Measurements from ENCODE around the gene HTR4.
"Not testable (repeated sequence)": the region's sequence is repeated elsewhere in the genome, so short reads cannot be mapped to it uniquely, and the experiment has no call there.

HTR4 gene

DNA sequence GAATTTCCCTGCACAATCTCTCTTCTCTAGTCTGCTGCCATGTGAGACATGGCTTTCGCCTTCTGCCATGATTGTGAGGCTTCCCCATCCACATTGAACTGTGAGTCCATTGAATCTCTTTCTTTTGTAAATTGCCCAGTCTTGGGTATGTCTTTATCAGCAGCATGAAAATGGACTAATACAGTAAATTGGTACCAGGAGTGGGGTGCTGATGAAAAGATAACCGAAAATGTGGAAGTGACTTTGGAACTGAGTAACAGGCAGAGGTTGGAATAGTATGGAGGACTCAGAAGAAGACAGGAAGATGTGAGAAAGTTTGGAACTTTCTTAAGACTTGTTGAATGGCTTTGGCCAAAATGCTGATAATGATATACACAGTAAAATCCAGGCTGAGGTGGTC is 124.9 kb downstream of the HTR4 start:
- not testable (repeated sequence) for DNase-seq (ENCODE audit: low read depth)

DNA sequence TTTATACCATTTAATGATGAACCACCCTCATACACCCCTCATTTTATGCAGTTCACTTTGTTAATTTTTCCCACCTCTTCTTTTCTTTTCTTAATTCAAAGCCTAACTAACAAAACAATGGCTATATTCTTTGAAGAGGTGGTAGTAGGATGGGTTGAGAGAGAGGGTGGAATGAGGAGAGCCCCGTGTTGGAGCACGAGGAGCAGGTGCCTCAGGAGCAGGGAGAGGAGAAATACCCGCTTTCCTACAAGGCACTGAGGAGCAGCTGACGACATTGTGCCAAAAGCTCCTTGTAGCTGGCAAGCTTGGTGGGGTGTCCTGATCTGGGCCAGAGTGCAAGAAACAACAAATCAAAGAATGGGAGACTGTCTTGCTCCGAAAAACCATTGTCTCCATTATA is 129.6 kb downstream of the HTR4 start:
- DNase-seq (ENCODE audit: low read depth): no peak

GRCh38 chr5:148523139-148523538 is 131.2 kb downstream of the HTR4 start:
- no peak for DNase-seq (ENCODE audit: low read depth)

DNA sequence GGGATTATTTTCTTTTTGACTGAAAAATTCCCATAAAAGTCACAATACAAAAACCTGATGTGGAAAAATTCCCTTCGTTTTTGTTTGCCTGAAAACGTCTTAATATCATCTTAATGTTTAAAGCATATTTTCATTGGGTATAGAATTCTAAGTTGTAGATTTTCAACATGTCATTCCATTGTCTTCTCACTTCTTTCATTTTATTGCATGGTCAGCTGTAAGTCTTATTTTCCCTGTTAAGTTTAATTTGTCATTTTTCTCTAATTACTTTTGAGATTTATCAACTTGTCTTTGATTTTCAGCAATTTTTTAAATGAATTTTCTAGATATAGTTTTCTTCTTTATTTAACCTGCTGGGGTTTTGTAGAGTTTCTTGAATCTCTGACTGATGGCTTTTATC is 138.9 kb downstream of the HTR4 start:
- no peak for DNase-seq (ENCODE audit: low read depth)

DNA sequence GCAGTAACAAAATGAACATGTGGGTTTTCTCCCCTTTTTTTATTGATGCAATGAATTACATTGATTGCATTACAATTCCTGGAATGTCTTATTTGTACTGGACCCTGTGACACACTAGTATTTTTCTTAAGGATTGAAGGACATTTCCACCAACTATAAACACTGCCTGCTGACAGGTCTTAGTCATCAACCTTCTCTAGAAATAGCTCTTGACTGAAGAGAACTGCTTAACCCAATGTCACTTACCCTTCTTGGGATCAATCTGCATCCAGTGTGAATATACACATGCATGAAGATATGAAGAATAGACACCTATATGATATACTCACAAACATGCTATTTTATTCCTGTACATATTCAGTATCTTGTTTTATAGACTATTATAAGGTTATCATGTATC is 140.0 kb downstream of the HTR4 start:
- DNase-seq (ENCODE audit: low read depth): no peak

DNA sequence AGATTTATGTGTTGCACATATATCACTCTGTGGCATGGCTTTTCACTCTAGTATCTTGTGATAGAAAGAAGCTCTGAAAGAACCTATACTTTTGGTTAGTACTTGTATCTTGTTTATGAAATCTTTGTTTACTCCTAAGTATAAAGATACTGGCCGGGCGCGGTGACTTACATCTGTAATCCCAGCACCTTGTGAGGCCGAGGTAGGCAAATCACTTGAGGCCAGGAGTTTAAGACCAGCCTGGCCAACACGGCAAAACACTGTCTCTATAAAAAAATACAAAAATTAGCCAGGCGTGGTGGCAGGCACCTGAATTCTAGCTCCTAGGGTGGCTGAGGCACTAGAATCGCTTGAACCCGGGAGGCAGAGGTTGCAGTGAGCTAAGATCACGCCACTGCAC is 141.8 kb downstream of the HTR4 start:
- DNase-seq (ENCODE audit: low read depth): no peak

DNA sequence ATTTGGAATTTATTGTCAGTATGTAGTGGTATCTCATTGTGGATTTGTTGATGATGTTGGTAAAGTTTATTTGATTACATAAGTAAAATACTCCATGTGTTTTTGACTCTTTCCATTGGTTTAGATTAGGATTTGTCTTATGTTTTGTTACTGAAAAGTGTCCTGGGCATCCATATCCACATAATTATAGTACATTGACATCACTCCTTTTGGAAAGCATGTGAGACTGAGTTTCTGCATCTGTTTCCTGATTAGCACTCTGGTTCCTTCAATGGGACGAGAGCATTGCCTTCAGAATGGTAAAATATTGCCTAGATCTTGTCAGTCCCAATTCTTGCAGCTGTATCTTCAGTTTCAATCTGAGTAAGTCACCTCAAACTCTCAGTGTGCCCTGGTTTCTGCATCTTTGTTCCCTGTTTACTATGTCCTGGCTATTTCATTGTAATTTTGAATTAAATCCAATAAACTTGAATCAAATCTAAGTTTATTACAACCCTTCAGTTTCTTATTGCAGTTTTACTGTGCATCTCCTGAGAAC is 142.4 kb downstream of the HTR4 start:
- DNase-seq (ENCODE audit: low read depth): no peak

DNA sequence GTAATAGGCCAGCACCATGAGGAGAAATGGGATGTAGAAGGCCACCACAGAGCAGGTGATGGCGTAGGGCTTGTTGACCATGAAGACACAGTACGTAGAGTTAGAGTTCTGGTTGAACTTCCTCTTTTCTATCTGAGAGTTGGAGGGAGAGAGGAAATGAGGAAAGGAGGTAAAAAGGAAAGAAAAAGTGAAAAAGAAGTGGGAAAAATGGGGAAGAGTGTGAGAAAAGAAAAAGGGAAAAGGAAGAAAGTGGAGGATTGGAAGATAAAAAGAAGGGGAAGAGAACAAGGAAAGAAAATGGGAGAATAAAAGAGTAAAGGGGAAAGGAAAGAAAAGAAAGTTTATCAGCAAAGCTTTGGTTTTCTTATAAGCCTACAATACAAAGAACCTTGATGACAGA is 144.4 kb downstream of the HTR4 start:
- DNase-seq (ENCODE audit: low read depth): no peak

DNA sequence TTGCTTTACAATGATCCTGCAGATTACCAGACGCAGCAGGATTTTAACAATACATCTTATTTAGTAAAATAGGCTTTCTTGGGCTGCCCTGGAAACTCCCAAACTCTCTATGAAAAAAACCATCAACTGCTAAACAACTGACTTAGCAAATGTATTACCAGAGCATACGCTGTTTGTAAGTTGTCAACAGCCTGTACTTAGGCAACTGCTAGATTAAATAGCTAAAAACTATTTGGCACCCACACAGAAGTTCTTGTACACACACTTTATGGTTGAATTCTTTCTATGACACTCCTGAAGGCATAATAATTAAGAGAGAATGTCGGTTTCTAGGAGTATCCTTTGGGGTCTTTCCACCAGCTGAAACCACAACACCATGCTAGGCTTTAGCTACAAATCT is 146.7 kb downstream of the HTR4 start:
- no peak for DNase-seq (ENCODE audit: low read depth)

- no peak for DNase-seq (ENCODE audit: low read depth)
These were observed 154.9 kb downstream of the HTR4 start for GRCh38 chr5:148499452-148499851.

GRCh38 chr5:148497757-148498156 is 156.6 kb downstream of the HTR4 start:
- no peak for DNase-seq (ENCODE audit: low read depth)

GRCh38 chr5:148492351-148492750 is 162.0 kb downstream of the HTR4 start:
- DNase-seq (ENCODE audit: low read depth): no peak

DNA sequence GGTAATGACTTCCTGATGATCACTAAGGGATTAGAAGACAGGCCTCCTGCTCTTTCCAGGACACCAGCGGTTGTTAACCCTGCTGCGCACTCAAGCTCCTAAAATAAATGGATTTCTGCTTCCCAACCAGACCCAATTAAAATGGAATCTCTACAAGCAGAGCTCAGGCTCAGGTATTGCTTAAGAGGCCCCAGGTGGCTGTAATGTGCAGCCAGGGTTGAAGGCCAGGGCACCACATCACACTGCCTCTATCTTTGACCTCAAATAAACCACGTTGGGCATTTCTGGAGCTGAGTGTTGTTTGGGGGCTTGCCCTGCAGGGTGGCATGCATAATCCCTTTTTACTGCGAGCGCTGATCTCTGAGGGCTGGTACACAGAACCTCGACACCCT is 162.5 kb downstream of the HTR4 start:
- no peak for DNase-seq (ENCODE audit: low read depth)

DNA sequence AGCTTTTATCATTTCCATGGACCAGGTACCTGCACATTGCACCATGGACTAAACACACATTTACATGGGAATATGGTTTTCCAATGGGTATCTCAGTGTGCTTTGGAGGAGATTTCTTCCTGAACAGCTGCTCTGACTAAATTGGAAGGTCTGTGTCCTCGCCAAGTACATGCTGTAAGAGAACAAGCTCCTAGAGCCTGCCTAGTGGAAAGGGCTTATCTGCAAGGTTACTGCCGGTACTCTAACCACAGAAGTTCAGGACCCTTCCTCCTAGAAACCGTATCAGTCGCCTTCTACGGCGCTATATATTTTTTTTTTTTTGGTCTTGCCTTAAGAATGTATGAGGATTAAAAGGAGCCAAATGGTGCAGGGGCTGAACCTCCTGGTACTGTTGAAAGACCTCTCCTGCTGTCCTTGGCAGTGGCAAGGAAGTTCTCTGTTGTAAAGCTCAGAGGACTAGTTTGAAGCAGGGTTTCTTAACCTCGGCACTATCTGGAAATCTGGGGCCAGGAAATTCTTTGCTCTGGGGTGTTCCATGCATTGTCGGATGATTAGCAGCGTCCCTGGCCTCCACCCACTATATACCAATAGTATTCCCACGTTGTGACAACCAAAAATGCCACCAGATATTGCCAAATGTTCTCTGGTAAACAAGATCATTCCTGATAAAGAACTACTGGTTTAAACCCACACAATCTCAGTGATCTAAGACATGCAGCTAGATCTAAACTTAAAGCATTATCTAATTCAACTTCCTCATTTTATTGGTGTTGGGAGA is 163.1 kb downstream of the HTR4 start:
- DNase-seq (ENCODE audit: low read depth): no peak

GRCh38 chr5:148488757-148489156 is 165.6 kb downstream of the HTR4 start:
- no peak for DNase-seq (ENCODE audit: low read depth)

DNA sequence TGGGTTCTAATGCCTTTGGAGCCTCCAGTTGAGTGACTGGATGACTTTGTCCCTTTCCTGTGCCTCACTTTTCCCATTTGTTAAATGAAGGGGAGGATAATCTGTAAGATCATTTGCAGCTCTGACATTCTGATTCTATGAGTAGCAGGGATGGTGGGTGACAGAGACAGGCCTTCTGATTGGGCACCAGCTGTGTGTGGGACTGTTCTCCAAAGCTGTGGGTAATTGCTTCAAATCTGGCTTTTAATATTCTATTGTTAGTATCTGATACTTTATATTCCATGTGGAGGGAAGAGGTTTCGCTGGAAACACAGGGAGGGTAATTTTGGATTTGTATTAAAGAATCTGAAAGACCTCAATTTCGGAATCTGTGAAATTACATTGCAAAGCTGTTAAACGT is 167.9 kb downstream of the HTR4 start:
- DNase-seq (ENCODE audit: low read depth): no peak

- DNase-seq (ENCODE audit: low read depth): no peak
These were observed 169.7 kb downstream of the HTR4 start for GRCh38 chr5:148484651-148485050.

GRCh38 chr5:148483750-148484149 is 170.6 kb downstream of the HTR4 start:
- DNase-seq (ENCODE audit: low read depth): no peak

GRCh38 chr5:148482697-148483462 is 171.4 kb downstream of the HTR4 start:
- DNase-seq (ENCODE audit: low read depth): peak; percentile 11

GRCh38 chr5:148482196-148482595 is 172.1 kb downstream of the HTR4 start:
- no peak for DNase-seq (ENCODE audit: low read depth)

DNA sequence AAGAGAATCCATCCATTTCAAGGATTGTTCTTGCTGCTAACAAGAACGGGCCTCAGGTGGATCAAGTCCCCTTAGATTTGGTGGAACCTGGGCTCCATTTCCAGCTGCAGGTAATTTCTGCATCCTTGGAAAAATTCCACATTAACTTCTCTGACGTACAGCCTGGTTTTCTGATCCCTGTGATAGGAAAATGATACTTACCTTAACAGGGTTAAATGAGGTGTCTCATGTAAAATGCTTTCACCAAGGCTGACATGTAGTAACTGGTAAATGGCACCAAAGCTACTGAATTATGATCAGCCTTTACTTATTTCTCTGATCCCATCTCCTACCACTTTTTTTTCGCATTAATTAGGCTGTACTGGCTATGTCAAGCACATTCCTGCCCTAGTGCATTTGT is 176.9 kb downstream of the HTR4 start:
- DNase-seq (ENCODE audit: low read depth): no peak

DNA sequence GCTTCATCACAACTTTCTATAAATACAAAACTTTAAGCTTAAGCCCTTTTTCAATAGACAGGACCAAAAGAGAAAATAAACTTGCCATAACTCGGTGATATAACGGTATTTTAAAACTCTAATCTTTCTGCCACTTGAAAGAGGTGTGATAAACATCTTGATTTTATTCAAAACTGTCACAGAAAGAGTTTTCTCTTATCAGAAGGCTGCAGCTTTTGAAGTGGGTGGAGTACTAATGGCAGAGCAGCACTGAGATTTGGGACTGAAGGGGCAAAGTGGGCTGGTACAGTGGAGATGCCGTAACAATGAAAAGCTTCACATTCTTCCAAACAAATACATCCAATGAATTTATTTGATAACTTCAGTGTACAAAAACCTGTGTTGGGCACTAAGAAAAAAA is 178.0 kb downstream of the HTR4 start:
- no peak for DNase-seq (ENCODE audit: low read depth)

GRCh38 chr5:148474025-148474511 is 180.3 kb downstream of the HTR4 start:
- no peak for DNase-seq (ENCODE audit: low read depth)
